MCF 10A (cell line): ENCODE data around the gene SLC9A3. TPM values are rescaled to one million over a fixed set of nuclear protein-coding genes. Genes with fewer than 3 reads are reported as not detected.

ENCODE experiments used
- BruUV-seq: library from RNA; stranded (reverse); fragments of 400-500 nt; replicated peaks from 2 replicates; lab custom pipeline; 2021; lab: Mats Ljungman, UMichigan
- CTCF ChIA-PET: fragments of 300-600 bp; sonication (Branson Sonifier 250); formaldehyde crosslinking; extraction: SDS; loops from one replicate; lab custom pipeline; 2021; ENCODE audit warnings: antibody characterized with exemption, inconsistent platforms; lab: Yijun Ruan, JAX
- POLR2A ChIA-PET: fragments of 300-600, 350-650 bp; sonication (Branson Sonifier 250); formaldehyde crosslinking; extraction: SDS; loops from one replicate; lab custom pipeline; 2020; ENCODE audit warnings: antibody characterized with exemption, inconsistent platforms; lab: Yijun Ruan, JAX
- DNase-seq: peaks from one replicate; pipeline ENCODE4 v3.0.0-alpha.2; 2018; ENCODE audit not compliant: unreplicated experiment
- H3K27ac Mint-ChIP-seq: one replicate; pipeline ENCODE4 v1.8.0; 2022; ENCODE audit warnings: mild to moderate bottlenecking, low read depth, mixed read lengths; ENCODE audit not compliant: unreplicated experiment
- H3K27me3 Mint-ChIP-seq: one replicate; pipeline ENCODE4 v1.8.0; 2022; ENCODE audit warnings: mixed read lengths; ENCODE audit not compliant: insufficient read depth, unreplicated experiment
- H3K36me3 Mint-ChIP-seq: one replicate; pipeline ENCODE4 v1.8.0; 2022; ENCODE audit warnings: mild to moderate bottlenecking, moderate library complexity, mixed read lengths; ENCODE audit not compliant: insufficient read depth, unreplicated experiment
- H3K4me1 Mint-ChIP-seq: one replicate; pipeline ENCODE4 v1.8.0; 2022; ENCODE audit warnings: mixed read lengths; ENCODE audit not compliant: insufficient read depth, unreplicated experiment
- H3K4me3 Mint-ChIP-seq: one replicate; pipeline ENCODE4 v1.8.0; 2022; ENCODE audit warnings: mild to moderate bottlenecking, moderate library complexity, mixed read lengths; ENCODE audit not compliant: unreplicated experiment
- H3K9me3 Mint-ChIP-seq: one replicate; pipeline ENCODE4 v1.8.0; 2022; ENCODE audit warnings: mixed read lengths; ENCODE audit not compliant: unreplicated experiment
- intact Hi-C: fragments of 100-400 bp; cut with micrococcal nuclease; formaldehyde crosslinking; loops from 2 replicates; pipeline ENCODE4 v1.14.1; 2022
- total RNA-seq: library from RNA; stranded (reverse); gene quantifications from 2 replicates; pipeline ENCODE4 v1.2.3, GENCODE V29; 2022
- TF ChIP-seq, protein P1 (sequence below): fragments of 200-600 bp; IDR thresholded peaks from one replicate; pipeline ENCODE4 v1.8.0; 2022; ENCODE audit warnings: antibody characterized with exemption, mild to moderate bottlenecking; ENCODE audit not compliant: unreplicated experiment

The SLC9A3 gene
- total RNA-seq, 1 experiment from 2014 or later = 1.0 TPM

DNA sequence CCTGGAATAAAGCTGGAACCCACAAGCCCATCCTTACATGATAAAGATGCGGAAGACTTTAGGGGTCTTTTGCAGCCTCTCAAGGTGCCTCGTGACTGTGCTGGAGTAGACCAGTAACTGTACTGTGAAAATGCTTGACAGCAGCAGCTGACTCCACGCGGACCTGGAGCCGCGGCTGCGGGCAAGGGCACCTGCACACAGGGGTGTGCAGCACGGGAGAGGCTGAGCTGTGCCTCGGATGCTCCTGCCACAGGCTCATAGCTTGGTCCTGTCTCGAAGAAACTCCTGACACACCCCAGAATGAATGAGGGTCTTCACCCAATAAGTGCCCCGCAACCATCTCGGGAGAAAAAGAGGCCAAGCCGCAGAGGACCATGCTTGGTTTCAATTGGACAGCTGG lies 47.5 kb upstream of the SLC9A3 start:
- no TSS peak for BruUV-seq
- no peak overlapping the region for H3K27ac Mint-ChIP-seq
- no peaks in the 10 kb centered on the region for H3K4me1 Mint-ChIP-seq
- TF ChIP-seq, protein P1, sequence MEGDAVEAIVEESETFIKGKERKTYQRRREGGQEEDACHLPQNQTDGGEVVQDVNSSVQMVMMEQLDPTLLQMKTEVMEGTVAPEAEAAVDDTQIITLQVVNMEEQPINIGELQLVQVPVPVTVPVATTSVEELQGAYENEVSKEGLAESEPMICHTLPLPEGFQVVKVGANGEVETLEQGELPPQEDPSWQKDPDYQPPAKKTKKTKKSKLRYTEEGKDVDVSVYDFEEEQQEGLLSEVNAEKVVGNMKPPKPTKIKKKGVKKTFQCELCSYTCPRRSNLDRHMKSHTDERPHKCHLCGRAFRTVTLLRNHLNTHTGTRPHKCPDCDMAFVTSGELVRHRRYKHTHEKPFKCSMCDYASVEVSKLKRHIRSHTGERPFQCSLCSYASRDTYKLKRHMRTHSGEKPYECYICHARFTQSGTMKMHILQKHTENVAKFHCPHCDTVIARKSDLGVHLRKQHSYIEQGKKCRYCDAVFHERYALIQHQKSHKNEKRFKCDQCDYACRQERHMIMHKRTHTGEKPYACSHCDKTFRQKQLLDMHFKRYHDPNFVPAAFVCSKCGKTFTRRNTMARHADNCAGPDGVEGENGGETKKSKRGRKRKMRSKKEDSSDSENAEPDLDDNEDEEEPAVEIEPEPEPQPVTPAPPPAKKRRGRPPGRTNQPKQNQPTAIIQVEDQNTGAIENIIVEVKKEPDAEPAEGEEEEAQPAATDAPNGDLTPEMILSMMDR = no peak
- ChIA-PET CTCF (interaction anchor here (0.6 kb wide), 1 partner anchor 409 kb away, joined by 4 read pairs; no protein-coding TSS in a partner anchor), POLR2A (no interaction called here)
- H3K4me3 Mint-ChIP-seq = no peak overlapping the region
- intact Hi-C loops = no loop called here
- no peaks in the 10 kb centered on the region for H3K36me3 Mint-ChIP-seq
- peaks cover 23% of the 10 kb centered on the region for H3K9me3 Mint-ChIP-seq
- H3K27me3 Mint-ChIP-seq = peaks cover 47% of the 10 kb centered on the region
- no peak for DNase-seq

DNA sequence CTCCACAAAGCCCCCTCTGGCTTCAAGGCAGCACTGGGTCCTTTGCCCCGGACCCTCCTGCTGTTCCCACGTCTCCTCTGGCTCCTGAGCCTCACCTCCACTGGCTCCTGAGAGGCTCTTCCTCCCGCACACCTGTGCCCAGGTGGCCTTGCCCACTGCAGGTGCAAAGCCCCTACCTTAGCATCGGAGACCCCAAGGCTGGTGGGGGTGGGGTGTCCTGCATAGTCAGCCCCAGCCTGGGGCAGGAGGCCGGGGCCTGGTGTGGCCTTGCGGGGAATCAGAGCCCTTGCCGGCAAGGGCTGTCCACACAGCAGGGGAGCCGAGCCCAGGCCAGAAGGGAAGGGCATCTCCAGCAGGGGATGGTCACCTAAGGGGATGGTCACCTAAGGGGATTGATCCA lies 46.6 kb upstream of the SLC9A3 start:
- no TSS peak for BruUV-seq
- no peak overlapping the region for H3K4me3 Mint-ChIP-seq
- TF ChIP-seq, protein P1 = no peak
- no peak overlapping the region for H3K27ac Mint-ChIP-seq
- no peak for DNase-seq
- peaks cover 44% of the 10 kb centered on the region for H3K27me3 Mint-ChIP-seq
- peaks cover 17% of the 10 kb centered on the region for H3K9me3 Mint-ChIP-seq
- ChIA-PET POLR2A (no interaction called here), CTCF (no interaction called here)
- intact Hi-C loops = no loop called here
- H3K36me3 Mint-ChIP-seq = no peaks in the 10 kb centered on the region
- H3K4me1 Mint-ChIP-seq = no peaks in the 10 kb centered on the region

DNA sequence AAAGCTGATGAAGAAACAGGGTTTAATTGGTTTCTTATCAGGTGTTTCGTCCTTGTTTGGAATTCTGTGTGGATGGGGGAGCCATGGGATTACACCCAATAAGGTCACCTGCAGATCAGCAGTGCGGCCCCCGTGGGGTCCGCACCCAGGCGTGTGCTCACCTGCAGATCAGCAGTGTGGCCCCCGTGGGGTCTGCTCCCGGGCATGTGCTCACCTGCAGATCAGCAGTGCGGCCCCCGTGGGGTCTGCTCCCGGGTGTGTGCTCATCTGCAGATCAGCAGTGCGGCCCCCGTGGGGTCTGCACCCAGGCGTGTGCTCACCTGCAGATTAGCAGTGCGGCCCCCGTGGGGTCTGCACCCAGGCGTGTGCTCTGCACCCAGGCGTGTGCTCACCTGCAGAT lies 46.2 kb upstream of the SLC9A3 start:
- no peak for DNase-seq
- no peak overlapping the region for H3K4me3 Mint-ChIP-seq
- ChIA-PET CTCF (no interaction called here), POLR2A (no interaction called here)
- BruUV-seq = no TSS peak
- H3K4me1 Mint-ChIP-seq = no peaks in the 10 kb centered on the region
- peaks cover 40% of the 10 kb centered on the region for H3K27me3 Mint-ChIP-seq
- peaks cover 12% of the 10 kb centered on the region for H3K9me3 Mint-ChIP-seq
- intact Hi-C loops = no loop called here
- H3K27ac Mint-ChIP-seq = no peak overlapping the region
- H3K36me3 Mint-ChIP-seq = no peaks in the 10 kb centered on the region
- TF ChIP-seq, protein P1 = no peak

DNA sequence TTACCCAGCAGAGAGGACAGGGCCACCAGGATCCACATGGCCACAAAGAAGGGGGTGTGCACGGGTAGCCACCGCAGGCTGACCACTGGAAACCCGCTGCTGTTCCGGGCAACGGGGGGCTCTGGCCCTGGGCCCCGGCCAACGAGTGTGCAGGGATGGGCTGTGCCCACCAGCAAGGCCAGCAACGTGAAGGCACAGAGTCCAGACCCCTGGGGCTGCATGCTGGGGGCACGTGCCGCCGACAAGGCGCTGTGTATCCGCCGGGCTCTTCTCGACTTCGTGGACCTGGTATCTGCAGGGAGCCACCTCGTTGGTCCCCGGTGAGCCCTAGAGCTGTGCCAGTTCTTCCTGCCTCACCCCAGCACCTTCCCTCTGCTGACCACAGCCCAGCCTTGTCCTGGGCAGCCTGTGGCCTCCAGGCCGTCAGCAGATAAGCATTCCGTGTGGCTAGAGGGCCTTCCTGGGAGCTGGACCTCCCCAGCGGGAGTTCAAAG lies 45.7 kb upstream of the SLC9A3 start:
- Mint-ChIP-seq H3K9me3 (peaks cover 10% of the 10 kb centered on the region), H3K4me3 (no peak overlapping the region), H3K27me3 (peaks cover 35% of the 10 kb centered on the region), H3K36me3 (no peaks in the 10 kb centered on the region), H3K4me1 (no peaks in the 10 kb centered on the region), H3K27ac (no peak overlapping the region)
- ChIA-PET CTCF (no interaction called here), POLR2A (no interaction called here)
- TF ChIP-seq, protein P1 = no peak
- intact Hi-C loops = no loop called here
- DNase-seq = no peak
- BruUV-seq = no TSS peak
